HG03108 (cell line): ENCODE results near the gene BEX3.

Experiments
- ATAC-seq: cut with Tn5 transposase; IDR thresholded peaks from one replicate; pipeline ENCODE4 v1.9.1; 2021; ENCODE audit warnings: moderate library complexity; ENCODE audit not compliant: unreplicated experiment

BEX3 gene

GRCh38 chrX:103417933-103418332 lies 41.6 kb downstream of the BEX3 start:
- ATAC-seq = no peak

GRCh38 chrX:103418811-103419340 lies 42.5 kb downstream of the BEX3 start:
- ATAC-seq = no peak

- ATAC-seq = no peak
These were observed 47.8 kb downstream of the BEX3 start for GRCh38 chrX:103423955-103424638.
